MM.1S (cell line): ENCODE results near the gene KIF9.

ENCODE experiments used
- EZH2phosphoT487 ChIP-seq: fragments of 300-600 bp; sonication (generic); IDR thresholded peaks from 2 replicates; pipeline ENCODE4 v1.6.1; 2018; ENCODE audit warnings: antibody characterized with exemption, low read length
- TF ChIP-seq, protein P1 (sequence below): fragments of 300-600 bp; sonication (generic); IDR thresholded peaks from 2 replicates; pipeline ENCODE4 v1.5.1; 2016; ENCODE audit warnings: antibody characterized with exemption, low read length, mixed read lengths

DNA sequence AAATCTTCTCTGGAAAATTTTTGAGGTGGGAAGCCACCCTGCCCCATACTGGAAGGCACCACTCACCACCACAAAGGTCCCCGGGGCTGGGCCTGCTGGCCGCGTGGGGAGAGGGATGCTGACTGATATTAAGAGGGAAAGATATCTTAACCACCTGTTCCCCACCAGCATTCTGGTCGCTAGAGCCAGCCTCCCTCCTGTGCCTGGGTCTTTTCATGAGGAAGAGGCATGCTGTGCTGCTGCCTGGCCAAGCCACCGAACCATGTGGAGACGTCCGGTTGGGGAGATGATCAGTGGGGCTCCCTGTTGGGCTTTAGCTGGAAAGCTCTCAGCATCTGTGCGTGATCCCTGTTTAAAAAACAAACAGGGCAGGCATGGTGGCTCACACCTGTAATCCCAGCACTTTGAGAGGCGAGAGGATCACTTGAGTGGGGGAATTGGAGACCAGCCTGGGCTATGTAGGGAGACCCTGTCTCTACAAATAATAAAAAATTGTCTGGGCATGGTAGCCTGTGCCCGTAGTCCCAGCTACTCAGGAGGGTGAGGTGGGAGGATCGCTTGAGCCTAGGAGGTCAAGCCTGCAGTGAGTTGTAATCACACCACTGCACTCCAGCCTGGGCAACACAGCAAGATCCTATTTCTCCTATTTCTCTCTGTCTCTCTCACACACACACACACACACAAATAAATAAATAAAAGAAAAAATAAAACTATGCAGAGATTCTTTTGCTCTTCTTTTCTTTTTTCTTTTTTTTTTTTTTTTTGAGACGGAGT lies 1.2 kb upstream of the KIF9 start:
- TF ChIP-seq, protein P1, sequence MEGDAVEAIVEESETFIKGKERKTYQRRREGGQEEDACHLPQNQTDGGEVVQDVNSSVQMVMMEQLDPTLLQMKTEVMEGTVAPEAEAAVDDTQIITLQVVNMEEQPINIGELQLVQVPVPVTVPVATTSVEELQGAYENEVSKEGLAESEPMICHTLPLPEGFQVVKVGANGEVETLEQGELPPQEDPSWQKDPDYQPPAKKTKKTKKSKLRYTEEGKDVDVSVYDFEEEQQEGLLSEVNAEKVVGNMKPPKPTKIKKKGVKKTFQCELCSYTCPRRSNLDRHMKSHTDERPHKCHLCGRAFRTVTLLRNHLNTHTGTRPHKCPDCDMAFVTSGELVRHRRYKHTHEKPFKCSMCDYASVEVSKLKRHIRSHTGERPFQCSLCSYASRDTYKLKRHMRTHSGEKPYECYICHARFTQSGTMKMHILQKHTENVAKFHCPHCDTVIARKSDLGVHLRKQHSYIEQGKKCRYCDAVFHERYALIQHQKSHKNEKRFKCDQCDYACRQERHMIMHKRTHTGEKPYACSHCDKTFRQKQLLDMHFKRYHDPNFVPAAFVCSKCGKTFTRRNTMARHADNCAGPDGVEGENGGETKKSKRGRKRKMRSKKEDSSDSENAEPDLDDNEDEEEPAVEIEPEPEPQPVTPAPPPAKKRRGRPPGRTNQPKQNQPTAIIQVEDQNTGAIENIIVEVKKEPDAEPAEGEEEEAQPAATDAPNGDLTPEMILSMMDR = no peak
- TF ChIP-seq EZH2phosphoT487 = no peak
